HepG2 (cell line): ENCODE results near the gene BAHCC1. TPM values are rescaled to one million over a fixed set of nuclear protein-coding genes. Genes with fewer than 3 reads are reported as not detected.

Source experiments
- ATRX ChIP-seq: sonication (generic); formaldehyde crosslinking; IDR thresholded peaks from 2 replicates; pipeline ENCODE4 v1.4.0; 2020; ENCODE audit warnings: missing genetic modification reagents, borderline replicate concordance
- BCL3 ChIP-seq: sonication (generic); formaldehyde crosslinking; IDR thresholded peaks from 2 replicates; pipeline ENCODE4 v1.5.1; 2020; ENCODE audit warnings: mild to moderate bottlenecking, missing genetic modification reagents, moderate library complexity
- E2F1 ChIP-seq: sonication (generic); formaldehyde crosslinking; IDR thresholded peaks from 2 replicates; pipeline ENCODE4 v1.5.0; 2020; ENCODE audit warnings: missing genetic modification reagents
- ELF1 ChIP-seq: sonication (generic); formaldehyde crosslinking; IDR thresholded peaks from 2 replicates; pipeline ENCODE4 v1.4.0; 2020; ENCODE audit warnings: missing genetic modification reagents
- HMGXB4 ChIP-seq, 2 experiments: sonication (generic) in 1 of 2; formaldehyde crosslinking in 1 of 2; IDR thresholded peaks; 2 replicates each; pipeline versions ENCODE4 v1.4.0 to v1.6.1; 2018 to 2020; ENCODE audit warnings: missing genetic modification reagents in 2 of 2, borderline replicate concordance in 1 of 2, low read depth in 1 of 2, mild to moderate bottlenecking in 1 of 2, missing biosample characterization in 1 of 2
- HNF1A ChIP-seq, 2 experiments: sonication (generic) in 1 of 2; formaldehyde crosslinking in 1 of 2; IDR thresholded peaks; 2 replicates each; pipeline versions ENCODE4 v1.4.0 to v1.6.1; 2016 to 2020; ENCODE audit warnings: borderline replicate concordance in 1 of 2, low read depth in 1 of 2, mild to moderate bottlenecking in 1 of 2, missing genetic modification reagents in 1 of 2
- KDM6A ChIP-seq: IDR thresholded peaks from 2 replicates; pipeline ENCODE4 v1.6.1; 2016; ENCODE audit warnings: low read depth
- MXD4 ChIP-seq: IDR thresholded peaks from 2 replicates; pipeline ENCODE4 v1.6.1; 2016; ENCODE audit warnings: mild to moderate bottlenecking, missing biosample characterization, missing genetic modification reagents
- RBM39 ChIP-seq: fragments of 200-400 bp; formaldehyde crosslinking; IDR thresholded peaks from one replicate; pipeline ENCODE4 v1.6.1; 2018; ENCODE audit warnings: antibody characterized with exemption, mild to moderate bottlenecking, low read depth, low read length; ENCODE audit not compliant: poor library complexity, severe bottlenecking
- SMARCC2 ChIP-seq: fragments of 450-650 bp; IDR thresholded peaks from 2 replicates; pipeline ENCODE4 v1.6.1; 2017; ENCODE audit warnings: antibody characterized with exemption, mild to moderate bottlenecking
- SMYD3 ChIP-seq: sonication (generic); formaldehyde crosslinking; IDR thresholded peaks from 2 replicates; pipeline ENCODE4 v1.8.1; 2023; ENCODE audit warnings: mild to moderate bottlenecking, missing genetic modification reagents
- SRSF4 ChIP-seq: fragments of 200-400 bp; formaldehyde crosslinking; IDR thresholded peaks from one replicate; pipeline ENCODE4 v1.6.1; 2018; ENCODE audit warnings: mild to moderate bottlenecking, low read depth, low read length, moderate library complexity; ENCODE audit not compliant: poor library complexity, severe bottlenecking
- ZNF446 ChIP-seq: sonication (generic); formaldehyde crosslinking; IDR thresholded peaks from 2 replicates; pipeline ENCODE4 v1.5.0; 2020; ENCODE audit warnings: mild to moderate bottlenecking, missing genetic modification reagents
- ZNF577 ChIP-seq: sonication (generic); formaldehyde crosslinking; IDR thresholded peaks from 2 replicates; pipeline ENCODE4 v1.4.0; 2020; ENCODE audit warnings: mild to moderate bottlenecking, low read depth, missing genetic modification reagents, borderline replicate concordance
- ZNF580 ChIP-seq: IDR thresholded peaks from 2 replicates; pipeline ENCODE4 v1.6.1; 2016; ENCODE audit warnings: low read depth, borderline replicate concordance
- ZNF816 ChIP-seq: sonication (generic); formaldehyde crosslinking; IDR thresholded peaks from 2 replicates; pipeline ENCODE4 v1.8.0; 2022; ENCODE audit warnings: missing genetic modification reagents, mild to moderate bottlenecking, borderline replicate concordance
- ZSCAN21 ChIP-seq: sonication (generic); formaldehyde crosslinking; IDR thresholded peaks from 2 replicates; pipeline ENCODE4 v1.8.0; 2022; ENCODE audit warnings: mild to moderate bottlenecking, missing genetic modification reagents, moderate library complexity, borderline replicate concordance
- ZSCAN9 ChIP-seq: IDR thresholded peaks from 2 replicates; pipeline ENCODE4 v1.6.1; 2016; ENCODE audit warnings: borderline replicate concordance
- polyA plus RNA-seq, 8 experiments: library from polyadenylated mRNA; depleted of rRNA in 3 of 8; stranded (reverse) in 7 of 8; unstranded in 1 of 8; fragments of >200 nt; fragmentation: Illumina TruSeq in 4 of 8; extraction: Trizol in 4 of 8; gene quantifications; 2 replicates each; pipeline versions ENCODE4 v1.2.1 to v1.2.3, GENCODE V29; 2011 to 2016; ENCODE audit warnings: low read depth in 4 of 8, missing spikeins in 1 of 8, mixed read lengths in 1 of 8; ENCODE audit not compliant: insufficient read depth in 1 of 8
- total RNA-seq, 5 experiments: library from RNA; depleted of rRNA; stranded (reverse); fragments of >200 nt; fragmentation: Illumina TruSeq; extraction: Trizol; gene quantifications; 2 replicates each; pipeline ENCODE4 v1.2.3, GENCODE V29; 2016; ENCODE audit warnings: low read depth in 1 of 5

The BAHCC1 gene
- total and polyA plus RNA-seq, 2 of the 13 experiments (the other 11 are each of a cell fraction or from before 2014, with no cell fraction given), result 1.4 to 1.7 TPM

- 0 out of 2 replicates have a peak, but pooled peaks have one; percentile 10 for TF ChIP-seq MXD4
- no peak for TF ChIP-seq SMARCC2
- no peak for TF ChIP-seq ELF1 (CRISPR knock-in tag)
- TF ChIP-seq KDM6A (CRISPR knock-in tag), result no peak
- TF ChIP-seq ZNF446 (CRISPR knock-in tag), result peak; percentile 98
- no peak for TF ChIP-seq SRSF4
- no peak for TF ChIP-seq ZNF577
- TF ChIP-seq HMGXB4 (CRISPR knock-in tag; IDR thresholded peaks at IDR 0.05; ENCODE audit: borderline replicate concordance in 1 of 2, low read depth in 1 of 2), result peak; percentile 33 to 47; a peak in 2 of 4 replicates
- TF ChIP-seq BCL3, result no peak; the same call in 1 of the 2 replicates
- TF ChIP-seq ATRX, result no peak
- TF ChIP-seq ZNF816 (CRISPR knock-in tag), result 0 out of 2 replicates have a peak, but pooled peaks have one; percentile 52
- peak; percentile 93; the same call in 1 of the 2 replicates for TF ChIP-seq ZSCAN9
- peak; percentile 73 for TF ChIP-seq ZNF580 (CRISPR knock-in tag)
- TF ChIP-seq RBM39, result peak; percentile 38
- TF ChIP-seq ZSCAN21 (CRISPR knock-in tag), result peak; percentile 60
- TF ChIP-seq E2F1 (CRISPR knock-in tag), result no peak
- no peak; the same call in 1 of the 2 replicates for TF ChIP-seq SMYD3 (CRISPR knock-in tag)
- TF ChIP-seq HNF1A (IDR thresholded peaks at IDR 0.05; ENCODE audit: low read depth), result no peak
- 0 out of 2 replicates have a peak, but pooled peaks have one; percentile 26 for TF ChIP-seq HNF1A (CRISPR knock-in tag; IDR thresholded peaks at IDR 0.05; ENCODE audit: borderline replicate concordance)
Observed at GRCh38 chr17:81512562-81513371, 117.5 kb downstream of the BAHCC1 start, which contains the start of gene ACTG1 (continued).
